ENCODE results near the gene PAWR.

DNA sequence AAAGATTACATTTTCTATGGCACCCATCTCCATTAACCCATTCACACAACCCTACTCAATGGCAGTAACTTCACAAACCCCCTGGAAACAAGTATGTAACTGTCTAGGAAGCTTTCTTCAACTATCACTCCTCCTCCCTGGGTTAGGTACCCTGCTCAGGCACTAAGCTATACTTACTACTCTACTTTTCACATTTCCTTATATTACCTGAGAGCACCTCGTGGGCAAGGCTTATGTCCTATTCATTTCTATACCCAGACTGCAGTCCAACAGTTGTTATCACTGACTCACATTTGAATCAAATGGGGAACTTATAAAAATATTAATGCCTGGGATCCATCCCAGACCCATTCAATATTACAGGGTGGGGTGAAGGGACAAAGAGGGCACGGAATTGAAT lies 4.6 kb downstream of the PAWR start:
- no peak for TF ChIP-seq EZH2phosphoT487 (IDR thresholded peaks at IDR 0.05; ENCODE audit: borderline replicate concordance, low read length)
- TF ChIP-seq, protein P1, sequence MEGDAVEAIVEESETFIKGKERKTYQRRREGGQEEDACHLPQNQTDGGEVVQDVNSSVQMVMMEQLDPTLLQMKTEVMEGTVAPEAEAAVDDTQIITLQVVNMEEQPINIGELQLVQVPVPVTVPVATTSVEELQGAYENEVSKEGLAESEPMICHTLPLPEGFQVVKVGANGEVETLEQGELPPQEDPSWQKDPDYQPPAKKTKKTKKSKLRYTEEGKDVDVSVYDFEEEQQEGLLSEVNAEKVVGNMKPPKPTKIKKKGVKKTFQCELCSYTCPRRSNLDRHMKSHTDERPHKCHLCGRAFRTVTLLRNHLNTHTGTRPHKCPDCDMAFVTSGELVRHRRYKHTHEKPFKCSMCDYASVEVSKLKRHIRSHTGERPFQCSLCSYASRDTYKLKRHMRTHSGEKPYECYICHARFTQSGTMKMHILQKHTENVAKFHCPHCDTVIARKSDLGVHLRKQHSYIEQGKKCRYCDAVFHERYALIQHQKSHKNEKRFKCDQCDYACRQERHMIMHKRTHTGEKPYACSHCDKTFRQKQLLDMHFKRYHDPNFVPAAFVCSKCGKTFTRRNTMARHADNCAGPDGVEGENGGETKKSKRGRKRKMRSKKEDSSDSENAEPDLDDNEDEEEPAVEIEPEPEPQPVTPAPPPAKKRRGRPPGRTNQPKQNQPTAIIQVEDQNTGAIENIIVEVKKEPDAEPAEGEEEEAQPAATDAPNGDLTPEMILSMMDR (IDR thresholded peaks at IDR 0.05; ENCODE audit: low read depth, low read length, poor library complexity, severe bottlenecking), result no peak

All from DOHH2 (cell line).